CD4-positive, alpha-beta T cell (primary cell): ENCODE results near the gene RNF111. TPM values are rescaled to one million over a fixed set of nuclear protein-coding genes. Genes with fewer than 3 reads are reported as not detected.

Source experiments
- ATAC-seq: fragments of 200-7000 bp; cut with Tn5 transposase; one replicate; pipeline ENCODE4 v1.10.0; 2022; ENCODE audit warnings: mild to moderate bottlenecking; ENCODE audit not compliant: poor library complexity
- CTCF ChIA-PET: fragments of 350-600 bp; sonication (Branson Sonifier 250); formaldehyde crosslinking; loops from one replicate; lab custom pipeline; 2021; ENCODE audit warnings: antibody characterized with exemption, inconsistent platforms; lab: Charles Lee
- POLR2A ChIA-PET: fragments of 350-600 bp; sonication (Branson Sonifier 250); formaldehyde crosslinking; loops from one replicate; lab custom pipeline; 2021; ENCODE audit warnings: antibody characterized with exemption, inconsistent platforms; lab: Charles Lee
- DNase-seq, 14 experiments: peaks; one replicate each; pipeline ENCODE4 v3.0.0-alpha.2; 2013 to 2020; ENCODE audit warnings: mixed read lengths in 2 of 14
- H3K27ac ChIP-seq, 2 donors: one replicate each; pipeline versions ENCODE4 v1.5.1 to v1.7.0; 2013; ENCODE audit warnings: low read length in 2 of 2, low read depth in 1 of 2, mild to moderate bottlenecking in 1 of 2
- H3K27me3 ChIP-seq, 2 experiments: 1 replicate in 1 of 2; 2 replicates in 1 of 2; pipeline versions ENCODE4 v1.6.1 to v1.7.0; 2013; ENCODE audit warnings: low read length in 2 of 2, control low read depth in 1 of 2, mild to moderate bottlenecking in 1 of 2, moderate library complexity in 1 of 2; ENCODE audit not compliant: insufficient read depth in 2 of 2, control insufficient read depth in 1 of 2
- H3K36me3 ChIP-seq: one replicate; pipeline ENCODE4 v1.6.1; 2013; ENCODE audit warnings: low read length, control low read depth; ENCODE audit not compliant: insufficient read depth
- H3K4me1 ChIP-seq: one replicate; pipeline ENCODE4 v1.6.1; 2013; ENCODE audit warnings: low read length, control low read depth; ENCODE audit not compliant: insufficient read depth
- H3K4me3 ChIP-seq: one replicate; pipeline ENCODE4 v1.5.1; 2013; ENCODE audit warnings: mild to moderate bottlenecking, low read length, moderate library complexity
- H3K9me3 ChIP-seq, 2 experiments: 1 replicate in 1 of 2; 2 replicates in 1 of 2; pipeline versions ENCODE4 v1.6.1 to v1.7.0; 2013; ENCODE audit warnings: low read length in 2 of 2, mild to moderate bottlenecking in 2 of 2, control low read depth in 1 of 2, moderate library complexity in 1 of 2; ENCODE audit not compliant: control insufficient read depth in 1 of 2, insufficient read depth in 1 of 2
- H3K27ac Mint-ChIP-seq: one replicate; pipeline ENCODE4 v1.8.0; 2020; ENCODE audit warnings: mixed read lengths
- H3K27me3 Mint-ChIP-seq: one replicate; pipeline ENCODE4 v1.8.0; 2021; ENCODE audit warnings: mixed read lengths
- H3K36me3 Mint-ChIP-seq: one replicate; pipeline ENCODE4 v1.8.0; 2021; ENCODE audit warnings: low read depth, mixed read lengths
- H3K4me1 Mint-ChIP-seq: one replicate; pipeline ENCODE4 v1.8.0; 2021; ENCODE audit warnings: low read depth, mixed read lengths
- H3K4me3 Mint-ChIP-seq: one replicate; pipeline ENCODE4 v1.8.0; 2020; ENCODE audit warnings: mild to moderate bottlenecking, mixed read lengths
- H3K9me3 Mint-ChIP-seq: one replicate; pipeline ENCODE4 v1.8.0; 2020; ENCODE audit warnings: mixed read lengths
- CTCF ChIP-seq: fragments of 200-600 bp; IDR thresholded peaks from one replicate; pipeline ENCODE4 v1.8.0; 2022; ENCODE audit warnings: antibody characterized with exemption, mild to moderate bottlenecking
- intact Hi-C, 2 experiments: fragments of 100-400 bp; cut with DNase I in 1 of 2; cut with micrococcal nuclease in 1 of 2; formaldehyde crosslinking; loops; one replicate each; pipeline versions ENCODE4 v1.15.1 to v1.9.0; 2023 to 2025; cut with DNase I, micrococcal nuclease
- total RNA-seq, 174 experiments: library from RNA in 2 of 174; stranded (reverse) in 2 of 174; gene quantifications; one replicate each; pipeline ENCODE4 v1.2.3 and lab custom pipeline; 2021 to 2026

RNF111 gene
- total RNA-seq, 2 experiments from 2014 or later: 35.4 to 37.1 TPM

GRCh38 chr15:59137566-59137965 lies 150.1 kb downstream of the RNF111 start:
- ChIA-PET CTCF (no interaction called here), POLR2A (no interaction called here)
- no peak overlapping the region for H3K27ac ChIP-seq
- Mint-ChIP-seq H3K4me1 (peaks cover 8% of the 10 kb centered on the region), H3K4me3 (no peak overlapping the region), H3K36me3 (no peaks in the 10 kb centered on the region), H3K27me3 (no peaks in the 10 kb centered on the region), H3K9me3 (no peaks in the 10 kb centered on the region), H3K27ac (no peak overlapping the region)
- H3K4me1 ChIP-seq: peaks cover 6% of the 10 kb centered on the region
- DNase-seq (peak in 1 of 14 experiments; percentile 3), ATAC-seq (no peak)
- no peak overlapping the region for H3K4me3 ChIP-seq
- TF ChIP-seq CTCF: no peak
- no peaks in the 10 kb centered on the region for H3K36me3 ChIP-seq
- intact Hi-C loops: loop anchor here in 1 of 2 experiments (10.0 kb wide), 1 partner anchor 153 kb away; the partner anchor contains the start of gene RNF111
- no peaks in the 10 kb centered on the region for H3K9me3 ChIP-seq
- H3K27me3 ChIP-seq: no peaks in the 10 kb centered on the region

DNA sequence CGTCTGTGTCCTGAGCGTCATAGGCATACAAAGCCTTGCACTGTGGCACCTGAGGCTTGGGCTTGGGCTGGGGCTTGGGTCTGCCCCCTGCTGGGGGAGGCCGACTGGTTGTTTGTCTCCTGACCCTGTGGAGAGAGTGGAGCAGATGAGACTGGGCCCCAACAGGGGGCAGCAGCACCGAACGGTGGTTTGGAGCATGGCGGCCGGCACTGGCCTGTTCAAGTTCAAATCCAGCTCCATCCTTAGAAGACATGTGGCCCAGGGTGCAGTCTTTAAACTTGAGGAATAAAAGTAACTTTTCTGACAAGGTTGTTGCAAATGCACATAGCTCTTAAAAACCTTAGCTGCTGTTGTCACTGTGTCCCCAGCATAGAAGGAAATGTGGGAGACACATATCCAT lies 150.8 kb downstream of the RNF111 start:
- DNase-seq (peak; percentile 30 to 79 (median 51)), ATAC-seq (peak; percentile 92)
- peaks cover 8% of the 10 kb centered on the region for H3K4me1 Mint-ChIP-seq
- POLR2A ChIA-PET: interaction anchor here (0.6 kb wide), 1 partner anchor 990 kb away, joined by 3 read pairs; no protein-coding TSS in a partner anchor
- Histone ChIP-seq H3K4me1 (peaks cover 6% of the 10 kb centered on the region), H3K36me3 (no peaks in the 10 kb centered on the region), H3K4me3 (no peak overlapping the region), H3K27ac (no peak overlapping the region), H3K27me3 (no peaks in the 10 kb centered on the region), H3K9me3 (no peaks in the 10 kb centered on the region)
- no peaks in the 10 kb centered on the region for H3K9me3 Mint-ChIP-seq
- H3K27me3 Mint-ChIP-seq: no peaks in the 10 kb centered on the region
- no peaks in the 10 kb centered on the region for H3K36me3 Mint-ChIP-seq
- H3K27ac Mint-ChIP-seq: no peak overlapping the region
- CTCF ChIA-PET: no interaction called here
- H3K4me3 Mint-ChIP-seq: no peak overlapping the region
- intact Hi-C loops: loop anchor here (2.0 to 10.0 kb wide), 2 partner anchors 153 to 157 kb away; partner anchors contain the start of gene RNF111 (in 1 of the 2)
- TF ChIP-seq CTCF: peak; percentile 58

- TF ChIP-seq CTCF: no peak
- peaks cover 8% of the 10 kb centered on the region for H3K4me1 Mint-ChIP-seq
- DNase-seq (no peak), ATAC-seq (no peak)
- Histone ChIP-seq H3K27me3 (no peaks in the 10 kb centered on the region), H3K9me3 (no peaks in the 10 kb centered on the region), H3K4me3 (no peak overlapping the region), H3K27ac (no peak overlapping the region), H3K4me1 (peaks cover 6% of the 10 kb centered on the region), H3K36me3 (no peaks in the 10 kb centered on the region)
- ChIA-PET CTCF (no interaction called here), POLR2A (no interaction called here)
- no peak overlapping the region for H3K4me3 Mint-ChIP-seq
- no peaks in the 10 kb centered on the region for H3K9me3 Mint-ChIP-seq
- no peaks in the 10 kb centered on the region for H3K36me3 Mint-ChIP-seq
- H3K27me3 Mint-ChIP-seq: no peaks in the 10 kb centered on the region
- H3K27ac Mint-ChIP-seq: no peak overlapping the region
- intact Hi-C loops: no loop called here
These were observed 153.2 kb downstream of the RNF111 start for GRCh38 chr15:59140422-59141226.
